Stimulated activated CD8-positive, alpha-beta memory T cell treated with anti-CD3 and anti-CD28 coated beads, Interleukin-12 subunit alpha, Interleukin-12 subunit beta, amount 100 ng/mL, for 1 hour (primary cell): ENCODE data around the gene LRGUK.
"Not testable (repeated sequence)": the region's sequence is repeated elsewhere in the genome, so short reads cannot be mapped to it uniquely, and the experiment has no call there.

Source experiments
- DNase-seq: peaks from one replicate; pipeline ENCODE4 v3.0.0-alpha.2; 2020; ENCODE audit warnings: low read depth

The LRGUK gene, protein sequence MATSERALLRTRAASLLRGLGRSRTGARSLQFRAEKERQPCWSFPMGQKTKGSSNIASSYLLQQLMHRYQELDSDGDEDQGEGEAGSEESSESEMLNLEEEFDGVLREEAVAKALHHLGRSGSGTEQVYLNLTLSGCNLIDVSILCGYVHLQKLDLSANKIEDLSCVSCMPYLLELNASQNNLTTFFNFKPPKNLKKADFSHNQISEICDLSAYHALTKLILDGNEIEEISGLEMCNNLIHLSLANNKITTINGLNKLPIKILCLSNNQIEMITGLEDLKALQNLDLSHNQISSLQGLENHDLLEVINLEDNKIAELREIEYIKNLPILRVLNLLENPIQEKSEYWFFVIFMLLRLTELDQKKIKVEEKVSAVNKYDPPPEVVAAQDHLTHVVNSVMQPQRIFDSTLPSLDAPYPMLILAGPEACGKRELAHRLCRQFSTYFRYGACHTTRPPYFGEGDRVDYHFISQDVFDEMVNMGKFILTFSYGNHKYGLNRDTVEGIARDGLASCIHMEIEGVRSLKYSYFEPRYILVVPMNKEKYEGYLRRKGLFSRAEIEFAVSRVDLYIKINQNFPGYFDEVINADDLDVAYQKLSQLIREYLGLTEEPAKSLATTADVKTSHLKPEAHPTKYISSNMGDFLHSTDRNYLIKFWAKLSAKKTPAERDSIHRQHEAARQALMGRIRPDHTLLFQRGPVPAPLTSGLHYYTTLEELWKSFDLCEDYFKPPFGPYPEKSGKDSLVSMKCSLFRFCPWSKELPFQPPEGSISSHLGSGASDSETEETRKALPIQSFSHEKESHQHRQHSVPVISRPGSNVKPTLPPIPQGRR

DNA sequence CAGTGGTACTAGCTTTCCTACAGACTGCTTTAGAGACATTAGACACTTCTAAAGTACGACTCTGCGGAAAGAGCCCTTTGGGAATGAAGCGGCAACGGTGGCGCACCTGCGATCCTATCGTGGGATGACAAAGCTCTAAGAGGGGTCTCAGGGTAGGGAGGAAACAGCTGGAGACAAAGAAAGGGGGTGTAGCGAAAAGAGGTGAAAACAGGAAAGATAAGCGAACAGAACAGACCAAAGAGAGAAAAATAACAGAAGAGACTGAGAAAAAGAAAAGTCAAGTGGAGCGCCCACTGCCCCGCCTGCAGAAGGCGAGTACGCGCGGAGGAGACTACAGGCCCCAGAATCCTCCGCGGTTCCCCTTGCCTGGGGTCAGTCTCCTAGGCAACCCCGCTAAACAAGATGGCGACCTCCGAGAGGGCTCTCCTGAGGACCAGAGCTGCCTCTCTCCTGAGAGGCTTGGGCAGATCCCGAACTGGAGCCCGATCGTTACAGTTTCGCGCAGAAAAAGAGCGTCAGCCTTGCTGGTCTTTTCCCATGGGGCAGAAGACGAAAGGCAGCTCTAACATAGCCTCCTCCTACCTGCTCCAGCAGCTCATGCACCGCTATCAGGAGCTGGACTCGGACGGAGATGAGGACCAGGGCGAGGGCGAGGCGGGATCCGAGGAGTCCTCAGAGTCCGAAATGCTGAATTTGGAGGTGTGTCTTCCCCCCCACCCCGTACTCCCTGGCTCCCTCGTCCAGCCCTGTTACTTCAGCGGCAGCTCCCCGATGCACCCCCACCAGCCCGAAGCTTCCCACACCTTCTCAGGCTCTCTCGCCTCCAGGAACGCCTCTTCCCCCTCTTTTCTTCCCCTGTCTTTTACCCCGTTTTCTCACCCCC lies at the start of gene LRGUK:
Gene LRGUK (plus strand): TSS at position 375 of the 883 bp plus-strand sequence. CDS start 28 bp downstream, at position 403.
- DNase-seq: peak; percentile 53

DNA sequence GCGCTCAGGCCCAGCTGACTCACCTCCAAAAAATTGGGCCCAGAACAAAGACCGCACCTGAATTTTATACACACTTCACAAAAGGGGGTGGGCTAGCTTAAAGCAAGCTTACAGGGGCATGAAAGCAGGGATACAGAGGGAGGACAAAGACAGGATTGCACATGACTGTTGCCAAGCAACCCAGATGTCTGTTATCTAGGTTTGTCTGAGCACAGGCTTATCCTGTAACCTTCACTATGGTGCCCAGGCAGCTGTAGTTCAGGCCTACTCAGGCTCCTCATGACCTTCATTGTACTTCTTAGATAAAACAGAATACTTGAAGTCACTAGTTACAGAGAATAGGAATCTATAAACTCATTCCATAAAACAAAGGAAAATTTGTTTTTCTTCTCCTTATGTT lies 49.6 kb upstream of the LRGUK start:
- DNase-seq: not testable (repeated sequence)

DNA sequence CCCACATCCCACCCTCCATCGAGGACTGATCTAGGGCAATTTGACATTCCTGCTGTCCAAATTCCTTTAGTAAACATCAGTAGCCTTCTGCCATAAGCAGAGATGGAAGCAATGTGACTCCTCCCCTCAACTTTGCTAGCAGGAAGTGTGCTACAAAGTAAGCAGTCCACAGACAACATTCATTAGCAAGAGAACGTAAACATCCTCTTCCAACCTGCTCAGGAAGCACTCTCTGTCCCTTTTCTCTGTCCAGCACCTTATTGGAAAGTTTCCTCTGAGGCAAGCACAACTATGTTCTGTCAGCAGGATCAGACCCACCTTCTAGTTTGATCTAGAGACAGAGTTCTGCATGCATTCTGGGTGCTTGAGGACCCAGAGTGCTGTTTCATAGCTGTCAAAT lies 48.1 kb upstream of the LRGUK start:
- DNase-seq: no peak

DNA sequence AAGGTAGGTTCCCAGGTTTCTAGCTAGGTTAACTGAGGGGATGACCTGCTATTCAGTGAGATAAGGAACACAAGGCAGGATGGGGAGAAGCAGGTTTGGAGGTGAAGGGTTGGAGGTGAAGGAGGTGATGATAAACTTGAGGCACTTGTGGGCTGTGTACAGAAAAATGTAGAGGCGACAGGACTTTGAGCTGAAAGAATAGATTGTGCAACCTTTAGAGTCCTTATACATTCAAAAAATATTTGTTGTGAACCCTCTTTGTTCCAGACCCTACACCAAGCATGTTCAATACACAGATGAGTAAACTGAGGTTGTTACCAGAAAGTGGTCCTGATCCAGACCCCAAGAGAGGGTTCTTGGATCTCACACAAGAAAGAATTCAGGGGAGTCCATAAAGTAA lies 45.4 kb upstream of the LRGUK start:
- no peak for DNase-seq

DNA sequence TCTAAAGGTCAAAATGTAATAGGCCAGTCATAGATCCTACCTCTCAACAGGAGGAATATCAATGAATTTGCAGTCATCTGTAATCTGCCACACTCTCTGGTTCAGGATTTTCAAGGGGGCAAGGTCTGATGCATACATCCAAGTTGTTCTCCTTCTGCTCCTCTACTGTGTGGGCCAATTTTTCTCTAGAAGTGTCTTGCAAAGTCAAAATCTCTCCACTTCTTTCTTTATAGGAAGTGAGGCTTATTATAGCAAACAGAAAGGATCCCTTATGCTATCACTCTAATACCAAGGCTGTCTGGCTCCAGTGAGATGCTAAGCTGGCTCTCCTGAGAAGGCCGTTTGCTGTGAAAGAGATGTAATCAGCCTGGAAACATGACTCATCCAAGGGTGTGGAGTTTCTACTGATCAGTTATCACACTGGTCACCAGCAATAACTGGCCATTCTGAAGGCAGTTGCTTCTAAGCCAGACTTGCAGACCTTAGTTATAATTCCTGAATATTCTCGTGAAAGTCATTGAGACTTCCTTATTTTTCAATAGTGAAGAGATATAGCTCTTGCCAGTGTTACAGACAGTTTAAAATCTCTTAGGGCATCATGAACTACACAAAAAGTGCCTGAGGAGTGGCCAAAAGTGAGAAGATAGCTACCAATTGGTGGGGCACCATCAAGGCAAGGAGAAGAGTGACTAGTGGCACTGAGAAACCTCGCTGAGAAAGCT lies 43.2 kb upstream of the LRGUK start:
- DNase-seq: no peak

DNA sequence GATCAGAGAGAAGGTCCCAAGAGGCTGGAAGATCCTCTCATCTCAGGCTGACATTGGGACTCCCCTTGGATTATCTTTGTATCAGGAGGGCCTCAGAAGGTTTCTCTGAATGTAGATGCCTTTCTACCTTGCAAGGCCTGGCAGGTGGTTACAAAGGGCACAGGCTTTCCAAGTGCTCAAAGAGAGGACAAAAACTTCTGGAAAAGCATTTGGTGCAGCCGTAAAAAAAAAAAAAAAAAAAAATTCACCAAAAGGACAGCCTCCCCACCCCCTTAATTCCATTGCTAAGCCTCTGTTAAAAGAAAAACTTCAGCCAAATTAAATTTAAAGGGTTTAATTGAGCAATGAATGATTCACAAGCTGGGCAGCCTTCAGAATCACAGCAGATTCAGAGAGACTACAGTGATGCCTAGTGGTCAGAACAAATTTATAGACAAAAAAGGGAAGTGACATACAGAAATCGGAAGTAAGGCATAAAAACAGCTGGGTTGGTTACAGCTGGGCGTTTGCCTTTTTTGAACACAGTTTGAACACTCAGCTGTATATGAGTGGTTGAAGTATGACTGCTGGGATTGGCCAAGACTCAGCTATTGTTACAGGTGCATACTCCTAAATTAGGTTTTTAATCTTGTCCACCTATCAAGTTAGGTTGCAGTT lies 42.5 kb upstream of the LRGUK start:
- no peak for DNase-seq

DNA sequence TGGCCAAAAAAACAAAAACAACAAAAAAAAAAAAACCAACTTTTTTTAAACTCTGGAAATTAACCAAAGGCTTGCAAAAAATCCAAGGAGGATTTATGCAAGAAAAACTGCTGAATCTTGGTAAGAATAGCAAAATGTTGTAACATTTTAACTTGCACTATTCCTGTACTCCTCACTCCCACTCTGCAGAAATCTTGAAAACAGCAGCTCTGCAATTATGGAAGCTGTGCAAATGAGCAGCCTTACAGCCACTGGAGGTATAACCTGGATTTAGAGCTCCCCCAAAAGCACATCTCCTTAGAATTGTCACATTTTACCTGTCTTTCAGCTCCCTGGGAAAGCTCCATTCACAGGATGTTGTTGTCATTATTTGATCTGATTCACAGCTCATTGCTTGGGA lies 41.8 kb upstream of the LRGUK start:
- no peak for DNase-seq

DNA sequence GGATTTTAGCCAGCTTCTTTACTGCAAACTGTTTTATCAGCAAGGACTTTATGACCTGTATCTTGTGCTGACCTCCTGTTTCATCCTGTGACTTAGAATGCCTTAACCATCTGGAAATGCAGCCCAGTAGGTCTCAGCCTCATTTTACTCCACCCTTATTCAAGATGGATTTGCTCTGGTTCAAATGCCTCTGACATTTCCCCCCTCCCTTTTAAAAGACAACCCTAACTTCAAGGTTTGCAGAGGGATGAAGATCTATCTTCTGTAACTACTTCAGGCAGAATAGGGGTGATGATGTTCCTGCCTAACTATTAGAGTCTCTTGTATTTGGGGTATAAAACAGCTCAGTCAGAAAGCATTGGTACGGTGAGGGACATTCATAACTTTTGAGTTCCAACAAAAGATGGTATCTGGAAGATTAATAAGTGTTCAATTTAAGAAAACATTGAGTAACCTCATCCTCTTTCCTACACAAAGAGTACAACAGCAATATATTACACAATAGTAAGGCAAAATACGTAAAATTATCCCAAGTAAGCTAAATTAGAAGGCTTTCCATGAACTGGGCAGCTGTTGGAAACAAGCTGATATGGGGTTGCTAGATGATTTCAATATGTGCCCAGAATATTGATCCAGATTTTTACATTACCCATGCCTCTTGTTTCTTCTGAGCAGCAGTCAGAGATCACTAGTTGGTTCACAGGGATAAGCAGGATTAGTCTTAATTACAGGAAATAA lies 40.0 kb upstream of the LRGUK start:
- DNase-seq: no peak

DNA sequence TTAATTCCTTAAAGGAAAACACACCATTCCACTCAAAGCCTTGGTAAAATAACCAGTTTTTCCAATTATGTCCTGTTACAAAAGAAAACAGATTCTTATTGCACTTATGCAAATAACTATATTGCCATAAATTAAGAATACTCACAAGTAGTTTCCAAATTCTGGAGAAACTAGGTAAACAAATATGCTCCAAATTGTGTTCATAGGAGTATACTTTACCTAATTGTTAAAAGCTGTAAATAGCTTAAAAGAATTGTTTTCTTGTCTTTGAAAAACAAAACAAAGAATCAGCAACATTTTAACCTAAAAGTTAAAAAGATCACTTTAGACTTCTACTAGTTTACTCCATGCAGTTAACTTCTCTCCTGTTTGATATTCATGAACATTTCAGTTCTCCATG lies 38.9 kb upstream of the LRGUK start:
- DNase-seq: no peak

DNA sequence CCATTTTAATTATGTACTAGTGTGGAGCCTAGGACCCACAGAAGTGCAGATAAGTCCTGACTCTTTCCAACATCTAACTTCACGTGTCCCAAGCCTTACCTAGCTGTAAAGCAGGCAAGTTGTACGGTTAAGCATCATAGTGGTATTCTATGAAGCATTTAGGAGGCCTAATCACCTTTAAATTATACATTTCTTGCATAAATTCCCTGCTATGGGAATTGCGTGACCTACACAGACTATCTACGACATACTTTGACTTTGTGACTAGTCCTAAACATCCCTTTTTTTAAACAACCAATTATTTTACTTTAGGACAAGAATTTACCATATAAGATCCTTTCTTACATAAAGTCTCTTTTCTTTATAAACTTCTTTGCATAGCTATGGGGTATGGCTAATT lies 37.7 kb upstream of the LRGUK start:
- no peak for DNase-seq

DNA sequence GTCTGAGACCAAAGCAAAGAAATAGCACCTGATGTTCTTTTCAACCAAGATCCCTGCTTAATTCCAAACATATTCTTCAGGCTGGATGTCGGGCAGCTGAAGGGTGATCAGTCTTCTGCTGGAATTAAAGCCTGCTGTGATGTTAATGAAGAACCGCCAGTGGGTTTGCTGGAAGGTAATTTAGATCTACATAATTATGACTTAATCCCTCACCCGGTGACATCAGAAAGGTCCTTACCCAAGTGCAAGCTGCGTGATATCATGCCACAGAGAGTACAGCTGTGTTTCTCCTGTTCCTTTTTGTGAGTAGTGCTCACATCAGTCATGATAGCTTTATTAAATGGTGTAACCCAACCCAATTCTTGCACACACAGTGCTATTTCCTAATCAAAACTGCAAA lies 29.1 kb upstream of the LRGUK start:
- DNase-seq: no peak

DNA sequence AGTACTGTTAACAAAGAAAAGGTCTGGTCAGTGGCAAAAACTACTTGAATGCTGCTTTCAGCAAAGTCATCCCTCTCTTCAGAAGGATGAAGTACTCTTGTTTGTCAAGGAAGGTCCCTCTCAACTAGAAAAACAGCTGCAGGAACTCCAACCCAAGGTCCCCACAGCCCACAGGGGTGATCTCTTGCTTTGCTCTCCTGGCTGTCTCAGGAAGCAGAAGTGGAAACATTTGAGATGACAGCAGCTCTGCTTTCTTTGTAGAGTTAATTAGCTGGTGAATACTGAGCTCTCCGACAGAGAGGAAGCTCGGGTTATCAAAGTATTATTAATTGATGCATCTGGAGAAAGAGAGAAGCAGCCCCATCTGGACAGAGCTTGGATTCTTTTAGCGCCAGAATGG lies 25.4 kb upstream of the LRGUK start:
- DNase-seq: no peak

DNA sequence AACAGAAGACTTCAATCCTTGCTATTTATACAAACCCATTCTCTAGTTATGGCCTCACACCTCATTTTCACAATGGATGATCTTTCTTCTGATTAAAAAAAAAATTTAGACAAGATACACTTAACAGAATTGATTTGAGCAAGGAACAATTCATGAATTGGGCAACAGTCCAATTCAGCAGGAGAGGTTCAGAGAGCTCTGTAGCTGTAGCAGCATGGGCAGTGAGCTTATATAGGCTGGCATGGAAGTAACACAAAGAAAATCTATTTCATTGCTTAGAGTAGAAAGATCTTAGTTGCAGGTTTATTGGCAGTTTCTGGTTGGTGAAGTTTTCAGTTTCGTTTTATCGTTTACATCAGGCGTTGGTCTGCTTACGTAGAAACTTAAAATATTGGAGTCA lies 23.0 kb upstream of the LRGUK start:
- no peak for DNase-seq

DNA sequence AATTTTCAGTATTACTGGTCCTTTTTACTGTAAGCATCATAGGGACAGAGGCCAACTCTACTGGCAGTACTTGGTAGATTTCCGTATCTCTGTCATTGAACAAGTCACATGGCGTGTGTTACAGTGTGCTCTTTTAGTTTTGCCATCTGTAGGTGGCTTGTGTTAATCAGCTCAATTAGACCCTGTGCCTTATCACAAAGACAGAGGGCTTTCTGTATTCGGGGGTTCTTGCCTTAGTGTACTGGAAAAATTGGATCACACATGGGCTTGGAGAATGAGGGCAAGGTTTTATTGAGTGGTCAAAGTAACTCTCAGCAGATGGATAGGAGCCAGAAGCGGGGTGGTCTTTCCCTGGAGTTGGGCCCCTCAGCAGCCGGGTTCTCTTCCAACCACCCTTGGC lies 21.3 kb upstream of the LRGUK start:
- no peak for DNase-seq

DNA sequence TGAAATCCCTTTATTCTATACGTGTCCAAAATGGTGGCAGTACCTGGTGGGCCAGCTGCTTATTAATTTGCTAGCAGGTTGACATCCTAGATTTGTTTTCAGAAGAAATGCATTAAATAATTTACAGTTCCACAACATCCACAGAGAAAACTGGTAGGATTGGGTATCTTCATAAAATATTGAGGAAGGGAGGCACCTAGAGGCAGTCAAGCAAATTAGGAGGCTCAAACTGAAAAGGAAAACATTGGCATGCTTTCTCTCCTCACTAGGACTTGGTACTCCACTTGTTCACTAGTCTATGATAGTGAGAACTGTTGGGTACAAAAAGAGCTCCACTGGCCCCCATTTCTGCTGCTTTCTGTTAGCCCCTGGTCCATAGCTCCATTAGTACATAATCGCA lies 18.3 kb upstream of the LRGUK start:
- DNase-seq: no peak

DNA sequence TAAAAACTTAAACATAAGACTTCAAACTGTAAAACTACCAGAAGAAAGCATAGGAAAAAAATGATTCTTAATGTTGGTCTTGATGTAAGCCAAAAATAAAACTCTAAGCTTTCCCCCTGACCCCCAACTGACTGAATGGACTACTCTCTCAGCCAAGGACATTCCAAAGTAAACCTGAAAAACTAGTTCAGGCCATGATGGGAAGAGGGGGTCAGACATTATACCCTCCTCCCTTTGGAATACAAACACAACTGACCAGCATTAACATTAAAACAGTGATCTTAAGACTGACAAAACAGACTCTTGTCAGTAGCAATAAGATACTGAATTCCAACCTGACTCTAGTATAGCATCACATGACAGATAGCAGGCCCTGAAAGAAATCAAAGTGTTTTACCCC lies 13.5 kb upstream of the LRGUK start:
- DNase-seq: no peak

DNA sequence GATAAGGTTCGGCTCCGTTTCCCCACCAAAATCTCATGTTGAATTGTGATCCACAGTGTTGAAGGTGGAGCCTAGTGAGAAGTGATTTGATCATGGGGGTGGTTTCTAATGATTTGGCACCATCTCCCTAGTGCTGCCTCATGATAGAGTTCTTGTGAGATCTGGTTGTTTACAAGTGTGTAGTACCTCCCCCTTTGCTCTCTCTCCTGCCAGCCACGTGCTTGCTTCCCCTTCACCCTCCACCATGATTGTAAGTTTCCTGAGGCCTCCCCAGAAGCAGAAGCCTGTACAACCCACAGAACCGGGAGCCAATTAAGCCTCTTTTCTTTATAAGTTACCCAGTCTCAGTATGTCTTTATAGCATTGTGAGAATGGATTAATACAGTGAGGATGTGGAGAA lies 12.1 kb upstream of the LRGUK start:
- no peak for DNase-seq

DNA sequence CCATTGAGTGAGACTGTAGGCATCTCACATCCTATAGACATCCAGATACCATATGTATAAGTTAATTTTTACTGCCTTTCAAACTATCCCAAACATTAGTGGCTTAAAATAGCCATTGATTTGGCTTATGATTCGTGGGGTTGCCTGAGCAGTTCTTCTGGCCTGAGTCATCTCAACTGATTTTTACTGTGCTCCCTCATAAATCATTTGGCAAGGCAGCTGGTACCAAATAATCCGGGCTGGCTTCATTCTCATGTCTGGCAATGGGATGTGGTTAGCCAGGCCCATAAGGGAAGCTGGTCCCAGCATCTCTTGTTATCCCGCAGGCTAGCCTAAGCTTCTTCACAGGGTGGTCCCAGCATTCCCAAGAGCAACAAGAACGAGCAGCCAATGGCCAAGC lies 6.7 kb upstream of the LRGUK start:
- DNase-seq: no peak

DNA sequence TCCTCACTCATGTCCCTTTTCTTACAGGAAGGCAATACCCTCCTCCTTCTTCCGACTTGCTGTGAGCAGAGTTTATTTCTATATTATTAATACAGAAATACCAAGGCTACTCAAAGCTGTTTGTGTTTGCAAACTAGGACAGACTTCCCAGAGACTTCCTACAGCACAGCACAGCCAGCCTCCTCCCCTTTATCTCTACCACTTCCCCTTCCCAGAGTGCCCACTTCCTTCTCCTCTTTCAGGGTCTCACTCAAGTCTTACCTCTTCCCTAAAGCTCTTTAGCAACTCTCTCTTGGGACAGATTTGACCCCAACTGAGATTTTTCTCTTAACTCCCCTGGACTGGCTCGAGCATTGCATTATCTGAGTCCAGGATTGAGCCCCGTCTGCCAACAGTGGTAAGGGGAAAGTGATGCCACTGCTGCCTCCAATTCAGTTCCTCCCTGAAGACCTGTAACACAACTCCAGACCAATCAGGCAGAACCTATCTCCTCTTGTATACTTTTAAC lies 5.5 kb upstream of the LRGUK start:
- no peak for DNase-seq

DNA sequence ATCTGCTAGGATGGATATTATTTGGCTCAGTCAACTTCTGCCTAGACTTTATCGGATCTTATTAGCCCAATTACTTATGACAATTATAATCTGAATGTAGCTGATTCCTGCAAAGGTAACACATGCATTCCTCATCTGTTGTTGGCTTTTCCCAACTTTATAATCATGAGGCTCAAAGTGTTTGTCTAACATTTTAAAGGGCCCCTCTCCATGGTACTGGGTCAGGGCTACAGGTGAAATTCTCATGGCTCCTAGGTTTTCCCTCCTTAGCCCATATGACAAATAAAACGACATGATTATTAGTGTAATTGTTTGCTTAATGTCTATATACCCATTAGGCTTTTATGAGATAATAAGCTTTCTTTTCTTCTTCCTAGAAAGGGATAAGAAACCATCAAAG lies 4.2 kb upstream of the LRGUK start:
- DNase-seq: no peak
